Neural progenitor cell (in vitro differentiated cells): ENCODE measurements around the gene ZCCHC7. TPM values are rescaled to one million over a fixed set of nuclear protein-coding genes. Genes with fewer than 3 reads are reported as not detected.
A peak's percentile ranks its signal among the peaks of the same experiment; 100 is the strongest.

Experiments
- DNase-seq: peaks from one replicate; pipeline ENCODE4 v3.0.0-alpha.2; 2016; ENCODE audit warnings: low spot score
- H2AFZ ChIP-seq: fragments of 200-600 bp; sonication (generic); replicated peaks from 2 replicates; pipeline ENCODE4 v1.6.1; 2016; ENCODE audit warnings: antibody characterized with exemption
- H3F3A ChIP-seq: fragments of 200-600 bp; sonication (generic); 2 replicates; pipeline ENCODE4 v1.6.1; 2016; ENCODE audit warnings: antibody characterized with exemption, low read depth
- H3K27ac ChIP-seq: fragments of 200-600 bp; sonication (generic); 2 replicates; pipeline ENCODE4 v1.5.1; 2016; ENCODE audit warnings: mild to moderate bottlenecking
- H3K27me3 ChIP-seq: fragments of 200-600 bp; sonication (generic); 2 replicates; pipeline ENCODE4 v1.6.1; 2016; ENCODE audit warnings: mild to moderate bottlenecking, moderate library complexity
- H3K36me3 ChIP-seq: fragments of 200-600 bp; sonication (generic); 2 replicates; pipeline ENCODE4 v1.5.1; 2016
- H3K4me1 ChIP-seq: fragments of 200-600 bp; sonication (generic); 2 replicates; pipeline ENCODE4 v1.6.1; 2016; ENCODE audit warnings: mixed run types
- H3K4me2 ChIP-seq: fragments of 200-600 bp; sonication (generic); 2 replicates; pipeline ENCODE4 v1.6.1; 2016
- H3K4me3 ChIP-seq: fragments of 200-600 bp; sonication (generic); 2 replicates; pipeline ENCODE4 v1.5.1; 2016
- H3K79me2 ChIP-seq: fragments of 200-600 bp; sonication (generic); 2 replicates; pipeline ENCODE4 v1.6.1; 2016; ENCODE audit warnings: low read depth
- H3K9ac ChIP-seq: fragments of 200-600 bp; sonication (generic); 2 replicates; pipeline ENCODE4 v1.6.1; 2016
- H3K9me3 ChIP-seq: fragments of 200-600 bp; sonication (generic); 2 replicates; pipeline ENCODE4 v1.5.1; 2016; ENCODE audit warnings: low read depth
- H4K20me1 ChIP-seq: fragments of 200-600 bp; sonication (generic); 2 replicates; pipeline ENCODE4 v1.6.1; 2016; ENCODE audit warnings: low read depth
- H3K27ac Mint-ChIP-seq: 3 replicates; pipeline ENCODE4 v1.8.0; 2021; ENCODE audit warnings: mixed read lengths
- H3K27me3 Mint-ChIP-seq: 2 replicates; pipeline ENCODE4 v1.8.0; 2022; ENCODE audit warnings: low read depth, mild to moderate bottlenecking, inconsistent platforms, moderate library complexity, mixed read lengths; ENCODE audit not compliant: insufficient read depth
- H3K36me3 Mint-ChIP-seq: 3 replicates; pipeline ENCODE4 v1.8.0; 2021; ENCODE audit warnings: mixed read lengths
- H3K4me1 Mint-ChIP-seq: 3 replicates; pipeline ENCODE4 v1.8.0; 2021; ENCODE audit warnings: mixed read lengths
- H3K4me3 Mint-ChIP-seq: 3 replicates; pipeline ENCODE4 v1.8.0; 2021; ENCODE audit warnings: mild to moderate bottlenecking, moderate library complexity, mixed read lengths
- H3K9me3 Mint-ChIP-seq: 3 replicates; pipeline ENCODE4 v1.8.0; 2020; ENCODE audit warnings: mixed read lengths
- EZH2 ChIP-seq: fragments of 200-600 bp; sonication (generic); IDR thresholded peaks from 2 replicates; pipeline ENCODE4 v1.6.1; 2017; ENCODE audit warnings: antibody characterized with exemption, mild to moderate bottlenecking, moderate library complexity
- EZH2phosphoT487 ChIP-seq: fragments of 200-600 bp; sonication (generic); IDR thresholded peaks from 2 replicates; pipeline ENCODE4 v1.6.1; 2017; ENCODE audit warnings: antibody characterized with exemption
- total RNA-seq: library from RNA; depleted of rRNA; stranded (reverse); fragments of >200 nt; gene quantifications from 2 replicates; pipeline ENCODE4 v1.2.3, GENCODE V29; 2015; ENCODE audit warnings: low replicate concordance
- TF ChIP-seq, protein P1 (sequence below): fragments of 200-600 bp; sonication (generic); IDR thresholded peaks from 2 replicates; pipeline ENCODE4 v1.5.1; 2017; ENCODE audit warnings: antibody characterized with exemption, mild to moderate bottlenecking

Gene ZCCHC7
- total RNA-seq, 1 donor from 2014 or later: 27.6 TPM

GRCh38 chr9:37324261-37324683 lies 203.9 kb downstream of the ZCCHC7 start:
- no peak overlapping the region for H3K4me3 ChIP-seq
- peak; percentile 13 for DNase-seq
- no peaks in the 10 kb centered on the region for H3K4me1 ChIP-seq
- H3F3A ChIP-seq: peaks cover 20% of the 10 kb centered on the region
- no peaks in the 10 kb centered on the region for H3K9me3 ChIP-seq
- H3K79me2 ChIP-seq: no peaks in the 10 kb centered on the region
- peaks cover 14% of the 10 kb centered on the region for H3K36me3 Mint-ChIP-seq
- peak overlapping the region; percentile 32 for H3K27ac Mint-ChIP-seq
- no peak overlapping the region for H3K4me2 ChIP-seq
- H3K27me3 ChIP-seq: no peaks in the 10 kb centered on the region
- peaks cover 21% of the 10 kb centered on the region for H4K20me1 ChIP-seq
- peak overlapping the region; percentile 66 for H3K4me3 Mint-ChIP-seq
- no peak overlapping the region for H2AFZ ChIP-seq
- peaks cover 11% of the 10 kb centered on the region for H3K9me3 Mint-ChIP-seq
- no peaks in the 10 kb centered on the region for H3K36me3 ChIP-seq
- H3K9ac ChIP-seq: no peak overlapping the region
- H3K27me3 Mint-ChIP-seq: no peaks in the 10 kb centered on the region
- TF ChIP-seq EZH2phosphoT487: no peak
- no peak for TF ChIP-seq EZH2
- TF ChIP-seq, protein P1, sequence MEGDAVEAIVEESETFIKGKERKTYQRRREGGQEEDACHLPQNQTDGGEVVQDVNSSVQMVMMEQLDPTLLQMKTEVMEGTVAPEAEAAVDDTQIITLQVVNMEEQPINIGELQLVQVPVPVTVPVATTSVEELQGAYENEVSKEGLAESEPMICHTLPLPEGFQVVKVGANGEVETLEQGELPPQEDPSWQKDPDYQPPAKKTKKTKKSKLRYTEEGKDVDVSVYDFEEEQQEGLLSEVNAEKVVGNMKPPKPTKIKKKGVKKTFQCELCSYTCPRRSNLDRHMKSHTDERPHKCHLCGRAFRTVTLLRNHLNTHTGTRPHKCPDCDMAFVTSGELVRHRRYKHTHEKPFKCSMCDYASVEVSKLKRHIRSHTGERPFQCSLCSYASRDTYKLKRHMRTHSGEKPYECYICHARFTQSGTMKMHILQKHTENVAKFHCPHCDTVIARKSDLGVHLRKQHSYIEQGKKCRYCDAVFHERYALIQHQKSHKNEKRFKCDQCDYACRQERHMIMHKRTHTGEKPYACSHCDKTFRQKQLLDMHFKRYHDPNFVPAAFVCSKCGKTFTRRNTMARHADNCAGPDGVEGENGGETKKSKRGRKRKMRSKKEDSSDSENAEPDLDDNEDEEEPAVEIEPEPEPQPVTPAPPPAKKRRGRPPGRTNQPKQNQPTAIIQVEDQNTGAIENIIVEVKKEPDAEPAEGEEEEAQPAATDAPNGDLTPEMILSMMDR: no peak
- H3K27ac ChIP-seq: no peak overlapping the region
- peaks cover 56% of the 10 kb centered on the region for H3K4me1 Mint-ChIP-seq

DNA sequence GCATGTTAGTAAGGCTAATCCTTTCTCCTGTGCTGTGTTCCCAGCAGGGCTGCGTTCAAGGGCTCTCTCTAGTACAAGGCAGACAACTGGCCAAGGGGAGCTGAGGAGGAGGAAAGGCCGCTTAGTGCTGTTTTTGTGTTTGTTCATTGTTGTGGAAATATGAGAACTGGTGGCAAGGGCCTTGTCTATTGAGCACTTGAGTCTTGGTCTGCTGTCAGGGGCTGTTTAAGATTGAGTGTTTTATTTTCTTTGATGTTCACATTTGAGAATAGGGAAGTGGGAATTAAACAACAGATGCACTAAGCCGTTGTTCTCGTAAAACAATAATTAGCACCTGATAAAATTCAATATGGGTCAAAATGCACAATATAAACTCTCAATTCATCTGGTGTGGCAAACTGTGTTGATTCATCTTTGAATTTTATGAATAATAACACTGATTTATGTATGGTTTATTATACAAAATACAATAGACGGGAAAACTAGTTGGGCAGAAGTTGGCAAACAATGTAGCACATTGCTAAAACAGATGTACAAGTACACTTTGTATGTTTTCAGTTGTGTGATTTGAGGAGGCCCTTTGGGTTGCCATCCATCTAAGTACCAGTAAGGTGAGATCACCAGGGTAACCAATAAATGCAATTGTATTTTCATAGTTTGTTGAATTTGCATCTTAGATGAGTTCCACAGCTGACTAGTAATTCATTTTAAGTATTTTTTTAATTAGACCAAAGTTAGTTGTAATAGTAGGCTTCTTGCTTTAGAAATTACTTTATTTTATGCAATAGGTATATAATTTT lies 204.5 kb downstream of the ZCCHC7 start:
- peak overlapping the region; percentile 66 for H3K4me3 Mint-ChIP-seq
- no peaks in the 10 kb centered on the region for H3K9me3 ChIP-seq
- H3F3A ChIP-seq: peaks cover 20% of the 10 kb centered on the region
- H3K79me2 ChIP-seq: no peaks in the 10 kb centered on the region
- peak overlapping the region; percentile 32 for H3K27ac Mint-ChIP-seq
- H3K27ac ChIP-seq: no peak overlapping the region
- H3K4me1 ChIP-seq: no peaks in the 10 kb centered on the region
- peaks cover 60% of the 10 kb centered on the region for H3K4me1 Mint-ChIP-seq
- no peaks in the 10 kb centered on the region for H3K27me3 ChIP-seq
- H4K20me1 ChIP-seq: peaks cover 21% of the 10 kb centered on the region
- no peaks in the 10 kb centered on the region for H3K27me3 Mint-ChIP-seq
- no peak overlapping the region for H3K4me3 ChIP-seq
- no peak overlapping the region for H3K4me2 ChIP-seq
- no peak overlapping the region for H3K9ac ChIP-seq
- TF ChIP-seq EZH2 (no peak), EZH2phosphoT487 (no peak)
- TF ChIP-seq, protein P1: no peak
- no peak overlapping the region for H2AFZ ChIP-seq
- no peaks in the 10 kb centered on the region for H3K36me3 ChIP-seq
- H3K36me3 Mint-ChIP-seq: peaks cover 10% of the 10 kb centered on the region
- H3K9me3 Mint-ChIP-seq: peaks cover 6% of the 10 kb centered on the region
- peak; percentile 51 for DNase-seq

- peaks cover 21% of the 10 kb centered on the region for H4K20me1 ChIP-seq
- Mint-ChIP-seq H3K4me3 (no peak overlapping the region), H3K9me3 (no peaks in the 10 kb centered on the region), H3K27ac (no peak overlapping the region), H3K36me3 (peaks cover 5% of the 10 kb centered on the region), H3K4me1 (peaks cover 63% of the 10 kb centered on the region), H3K27me3 (no peaks in the 10 kb centered on the region)
- H2AFZ ChIP-seq: no peak overlapping the region
- no peak for DNase-seq
- no peak overlapping the region for H3K27ac ChIP-seq
- H3K9me3 ChIP-seq: no peaks in the 10 kb centered on the region
- H3K27me3 ChIP-seq: no peaks in the 10 kb centered on the region
- no peaks in the 10 kb centered on the region for H3K79me2 ChIP-seq
- H3K4me2 ChIP-seq: no peak overlapping the region
- H3K4me3 ChIP-seq: no peak overlapping the region
- TF ChIP-seq EZH2: no peak
- no peak for TF ChIP-seq EZH2phosphoT487
- TF ChIP-seq, protein P1: no peak
- H3F3A ChIP-seq: peaks cover 22% of the 10 kb centered on the region
- H3K36me3 ChIP-seq: no peaks in the 10 kb centered on the region
- no peaks in the 10 kb centered on the region for H3K4me1 ChIP-seq
- H3K9ac ChIP-seq: no peak overlapping the region
These were observed 205.4 kb downstream of the ZCCHC7 start for GRCh38 chr9:37325778-37326177.
